MM.1S (cell line): Measurements from ENCODE around the gene PRKRA.
A peak's percentile ranks its signal among the peaks of the same experiment; 100 is the strongest.

Source experiments
- DNase-seq: peaks from one replicate; pipeline ENCODE4 v3.0.0-alpha.2; 2015
- H2AFZ ChIP-seq: fragments of 300-600 bp; sonication (generic); 2 replicates; pipeline ENCODE4 v1.6.0; 2016; ENCODE audit warnings: antibody characterized with exemption, low read length
- H3F3A ChIP-seq: fragments of 300-600 bp; sonication (generic); 2 replicates; pipeline ENCODE4 v1.6.1; 2016; ENCODE audit warnings: mild to moderate bottlenecking, antibody characterized with exemption, low read length, moderate library complexity, mixed read lengths; ENCODE audit not compliant: insufficient read depth
- H3K27ac ChIP-seq: fragments of 300-600 bp; sonication (generic); 2 replicates; pipeline ENCODE4 v1.5.1; 2016; ENCODE audit warnings: mild to moderate bottlenecking, low read length
- H3K27me3 ChIP-seq: fragments of 300-600 bp; sonication (generic); replicated peaks from 2 replicates; pipeline ENCODE4 v1.6.0; 2016; ENCODE audit warnings: low read length; ENCODE audit not compliant: insufficient read depth
- H3K36me3 ChIP-seq: fragments of 300-600 bp; sonication (generic); replicated peaks from 2 replicates; pipeline ENCODE4 v1.6.1; 2016; ENCODE audit warnings: mild to moderate bottlenecking, low read length, mixed read lengths; ENCODE audit not compliant: insufficient read depth
- H3K4me1 ChIP-seq: fragments of 300-600 bp; sonication (generic); 2 replicates; pipeline ENCODE4 v1.6.1; 2016; ENCODE audit warnings: low read length, mixed read lengths
- H3K4me2 ChIP-seq: fragments of 300-600 bp; sonication (generic); 2 replicates; pipeline ENCODE4 v1.6.0; 2016; ENCODE audit warnings: low read depth, low read length
- H3K4me3 ChIP-seq: fragments of 300-600 bp; sonication (generic); 2 replicates; pipeline ENCODE4 v1.5.1; 2016; ENCODE audit warnings: low read length, mixed read lengths
- H3K79me2 ChIP-seq: fragments of 300-600 bp; sonication (generic); 2 replicates; pipeline ENCODE4 v1.6.1; 2016; ENCODE audit warnings: mixed run types, low read length, mixed read lengths
- H3K9ac ChIP-seq: fragments of 300-600 bp; sonication (generic); 2 replicates; pipeline ENCODE4 v1.6.1; 2016; ENCODE audit warnings: low read length, mixed read lengths
- H3K9me2 ChIP-seq: fragments of 300-600 bp; sonication (generic); replicated peaks from 2 replicates; pipeline ENCODE4 v1.6.1; 2016; ENCODE audit warnings: mild to moderate bottlenecking, low read length, mixed read lengths; ENCODE audit not compliant: insufficient read depth
- H3K9me3 ChIP-seq: fragments of 300-600 bp; sonication (generic); replicated peaks from 2 replicates; pipeline ENCODE4 v1.6.1; 2016; ENCODE audit warnings: mild to moderate bottlenecking, low read length, mixed read lengths; ENCODE audit not compliant: insufficient read depth
- H4K20me1 ChIP-seq: fragments of 300-600 bp; sonication (generic); 2 replicates; pipeline ENCODE4 v1.6.1; 2016; ENCODE audit warnings: mild to moderate bottlenecking, low read length, moderate library complexity, mixed read lengths; ENCODE audit not compliant: insufficient read depth
- CTCF ChIP-seq: fragments of 300-600 bp; sonication (generic); IDR thresholded peaks from 2 replicates; pipeline ENCODE4 v1.5.1; 2016; ENCODE audit warnings: antibody characterized with exemption, low read length, mixed read lengths
- EZH2 ChIP-seq: fragments of 300-600 bp; sonication (generic); optimal IDR thresholded peaks from 2 replicates; pipeline ENCODE3; 2017; ENCODE audit warnings: low read depth, mild to moderate bottlenecking, antibody characterized with exemption, low read length, mixed read lengths
- EZH2phosphoT487 ChIP-seq: fragments of 300-600 bp; sonication (generic); IDR thresholded peaks from 2 replicates; pipeline ENCODE4 v1.6.1; 2018; ENCODE audit warnings: antibody characterized with exemption, low read length

The PRKRA gene

GRCh38 chr2:178397002-178397605 lies 53.9 kb downstream of the PRKRA start:
- peak; percentile 71 for DNase-seq
- no peaks in the 10 kb centered on the region for H4K20me1 ChIP-seq
- no peaks in the 10 kb centered on the region for H3K36me3 ChIP-seq
- TF ChIP-seq EZH2phosphoT487 = no peak
- TF ChIP-seq CTCF = peak; percentile 72
- H2AFZ ChIP-seq = no peak overlapping the region
- no peaks in the 10 kb centered on the region for H3K9me2 ChIP-seq
- H3K4me1 ChIP-seq = no peaks in the 10 kb centered on the region
- H3K9me3 ChIP-seq = no peaks in the 10 kb centered on the region
- no peak overlapping the region for H3K27ac ChIP-seq
- no peaks in the 10 kb centered on the region for H3K79me2 ChIP-seq
- H3K9ac ChIP-seq = no peak overlapping the region
- no peak overlapping the region for H3K4me2 ChIP-seq
- H3K4me3 ChIP-seq = no peak overlapping the region
- H3K27me3 ChIP-seq = no peaks in the 10 kb centered on the region
- no peaks in the 10 kb centered on the region for H3F3A ChIP-seq

- Histone ChIP-seq H3K9me2 (no peaks in the 10 kb centered on the region), H3K36me3 (no peaks in the 10 kb centered on the region), H3K9ac (no peak overlapping the region), H3K79me2 (no peaks in the 10 kb centered on the region), H3K9me3 (no peaks in the 10 kb centered on the region), H3K27ac (no peak overlapping the region), H3K27me3 (no peaks in the 10 kb centered on the region), H3K4me2 (no peak overlapping the region), H4K20me1 (no peaks in the 10 kb centered on the region), H3K4me3 (no peak overlapping the region), H2AFZ (no peak overlapping the region), H3K4me1 (no peaks in the 10 kb centered on the region), H3F3A (no peaks in the 10 kb centered on the region)
- TF ChIP-seq EZH2phosphoT487 (no peak), CTCF (no peak)
- no peak for DNase-seq
Observed at GRCh38 chr2:178395941-178396570, 54.9 kb downstream of the PRKRA start.

GRCh38 chr2:178395295-178395694 lies 55.7 kb downstream of the PRKRA start:
- Histone ChIP-seq H3K9me2 (no peaks in the 10 kb centered on the region), H3K9ac (no peak overlapping the region), H3F3A (no peaks in the 10 kb centered on the region), H3K9me3 (no peaks in the 10 kb centered on the region), H3K4me3 (no peak overlapping the region), H3K4me1 (no peaks in the 10 kb centered on the region), H3K79me2 (no peaks in the 10 kb centered on the region), H2AFZ (no peak overlapping the region), H3K27ac (no peak overlapping the region), H3K4me2 (no peak overlapping the region), H3K36me3 (no peaks in the 10 kb centered on the region), H4K20me1 (no peaks in the 10 kb centered on the region), H3K27me3 (no peaks in the 10 kb centered on the region)
- no peak for TF ChIP-seq CTCF
- no peak for TF ChIP-seq EZH2
- TF ChIP-seq EZH2phosphoT487 = no peak
- no peak for DNase-seq
